ACC112 (cell line): ENCODE measurements around the gene CLDN10.

Experiments used
- H2AFZ ChIP-seq: fragments of 200-600 bp; sonication (generic); one replicate; pipeline ENCODE4 v1.6.0; 2017; ENCODE audit warnings: antibody characterized with exemption, low read length; ENCODE audit not compliant: unreplicated experiment
- H3K27ac ChIP-seq: fragments of 200-600 bp; sonication (generic); 2 replicates; pipeline ENCODE4 v1.5.1; 2014; ENCODE audit warnings: low read depth, mild to moderate bottlenecking, antibody characterized with exemption, low read length, moderate library complexity
- H3K27me3 ChIP-seq: fragments of 200-600 bp; sonication (generic); 2 replicates; pipeline ENCODE4 v1.6.1; 2014; ENCODE audit warnings: mild to moderate bottlenecking, antibody characterized with exemption, low read length, moderate library complexity, mixed read lengths; ENCODE audit not compliant: insufficient read depth
- H3K36me3 ChIP-seq: fragments of 200-600 bp; sonication (generic); 2 replicates; pipeline ENCODE4 v1.6.1; 2016; ENCODE audit warnings: mild to moderate bottlenecking, antibody characterized with exemption, low read length, moderate library complexity, mixed read lengths; ENCODE audit not compliant: insufficient read depth
- H3K4me1 ChIP-seq: fragments of 200-600 bp; sonication (generic); one replicate; pipeline ENCODE4 v1.6.1; 2016; ENCODE audit warnings: low read length, mixed read lengths; ENCODE audit not compliant: insufficient read depth, unreplicated experiment, control insufficient read depth
- H3K4me3 ChIP-seq: fragments of 200-600 bp; sonication (generic); 2 replicates; pipeline ENCODE4 v1.5.1; 2014; ENCODE audit warnings: mild to moderate bottlenecking, low read depth, low read length
- H3K79me2 ChIP-seq: fragments of 200-600 bp; sonication (generic); one replicate; pipeline ENCODE4 v1.6.0; 2016; ENCODE audit warnings: low read length; ENCODE audit not compliant: control insufficient read depth, unreplicated experiment, insufficient read depth

The CLDN10 gene, protein sequence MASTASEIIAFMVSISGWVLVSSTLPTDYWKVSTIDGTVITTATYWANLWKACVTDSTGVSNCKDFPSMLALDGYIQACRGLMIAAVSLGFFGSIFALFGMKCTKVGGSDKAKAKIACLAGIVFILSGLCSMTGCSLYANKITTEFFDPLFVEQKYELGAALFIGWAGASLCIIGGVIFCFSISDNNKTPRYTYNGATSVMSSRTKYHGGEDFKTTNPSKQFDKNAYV

DNA sequence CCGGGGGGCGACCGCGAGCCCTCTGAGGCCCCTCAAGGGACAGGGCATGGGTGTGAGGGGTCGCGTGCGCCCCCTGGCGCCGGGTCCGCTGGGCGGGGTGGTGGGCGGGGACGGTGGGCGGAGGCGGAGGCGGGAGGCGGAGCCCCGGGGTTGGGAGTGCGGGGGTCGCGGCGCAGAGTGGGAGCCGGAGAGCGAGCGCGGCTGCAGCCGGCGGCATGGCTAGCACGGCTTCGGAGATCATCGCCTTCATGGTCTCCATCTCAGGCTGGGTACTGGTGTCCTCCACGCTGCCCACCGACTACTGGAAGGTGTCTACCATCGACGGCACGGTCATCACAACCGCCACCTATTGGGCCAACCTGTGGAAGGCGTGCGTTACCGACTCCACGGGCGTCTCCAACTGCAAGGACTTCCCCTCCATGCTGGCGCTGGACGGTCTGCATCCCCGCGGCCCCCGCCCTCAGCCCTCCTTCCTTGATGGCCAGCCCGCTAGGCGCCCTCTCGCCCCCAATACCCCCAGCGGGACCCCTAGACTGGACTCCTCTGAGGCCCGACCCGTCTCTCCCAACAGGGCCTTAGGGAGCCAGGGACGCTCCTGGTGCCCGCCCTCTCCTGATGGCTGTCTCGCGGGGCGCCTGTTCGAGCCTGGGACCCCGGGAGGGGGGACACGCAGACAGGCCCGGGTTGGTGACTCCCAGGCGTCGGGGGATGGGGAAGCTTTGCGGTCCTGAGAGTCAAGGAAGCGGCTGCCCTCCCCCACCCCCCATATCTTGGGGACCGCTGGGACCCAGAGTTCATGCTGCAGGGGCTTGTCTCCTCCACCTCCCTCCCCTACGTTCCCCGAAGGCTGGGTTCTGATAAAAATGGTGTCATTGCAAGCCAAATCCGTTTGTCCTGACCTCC is at the start of gene CLDN10:
Gene CLDN10, plus strand, starts transcription at position 182 of the 903 bp plus-strand sequence. Its CDS starts 34 bp downstream, at position 216.
- Histone ChIP-seq H3K36me3 (no peaks in the 10 kb centered on the region), H3K4me1 (no peaks in the 10 kb centered on the region), H2AFZ (peak within 1 kb of the TSS; percentile 17), H3K4me3 (peak within 1 kb of the TSS; percentile 35; the same call in 1 of the 2 replicates), H3K79me2 (no peaks in the 10 kb centered on the region), H3K27ac (no peak within 1 kb of the TSS), H3K27me3 (peaks cover 58% of the 10 kb centered on the region)

DNA sequence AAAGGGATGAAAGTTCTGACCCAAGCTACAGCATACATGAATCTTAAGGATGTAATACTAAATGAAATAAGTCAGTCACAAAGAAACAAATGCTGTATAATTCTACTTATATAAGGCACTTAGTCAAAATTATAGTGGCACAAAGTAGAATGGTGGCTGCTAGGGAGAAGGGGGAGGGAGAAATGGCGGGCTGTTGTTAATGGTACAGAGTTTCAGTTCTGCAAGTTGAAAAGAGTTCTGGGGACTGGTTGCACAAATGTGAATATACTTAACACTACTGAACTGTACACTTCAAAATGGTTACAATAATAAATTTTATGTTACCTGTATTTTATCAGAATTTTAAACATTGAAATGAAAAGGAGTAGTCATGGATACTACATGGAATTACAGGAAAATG is 48.9 kb upstream of the CLDN10 start:
- Histone ChIP-seq H3K4me3 (no peak overlapping the region), H3K27ac (no peak overlapping the region), H3K79me2 (no peaks in the 10 kb centered on the region)

GRCh38 chr13:95505265-95505664 is 47.3 kb upstream of the CLDN10 start:
- Histone ChIP-seq H3K27me3 (no peaks in the 10 kb centered on the region), H3K79me2 (no peaks in the 10 kb centered on the region), H3K4me1 (peaks cover 17% of the 10 kb centered on the region), H2AFZ (no peak overlapping the region), H3K27ac (no peak overlapping the region), H3K4me3 (no peak overlapping the region), H3K36me3 (no peaks in the 10 kb centered on the region)

More for the DNA sequence above, 48.9 kb upstream of the CLDN10 start:
- no peak overlapping the region for H2AFZ ChIP-seq
- no peaks in the 10 kb centered on the region for H3K27me3 ChIP-seq
- H3K4me1 ChIP-seq = peaks cover 2% of the 10 kb centered on the region
- no peaks in the 10 kb centered on the region for H3K36me3 ChIP-seq

- Histone ChIP-seq H3K27me3 (no peaks in the 10 kb centered on the region), H3K4me1 (peaks cover 18% of the 10 kb centered on the region), H2AFZ (no peak overlapping the region), H3K79me2 (no peaks in the 10 kb centered on the region), H3K36me3 (no peaks in the 10 kb centered on the region), H3K4me3 (no peak overlapping the region), H3K27ac (no peak overlapping the region)
These were observed 46.5 kb upstream of the CLDN10 start for GRCh38 chr13:95505986-95506385.

GRCh38 chr13:95507991-95508390 is 44.5 kb upstream of the CLDN10 start:
- no peak overlapping the region for H2AFZ ChIP-seq
- H3K27me3 ChIP-seq = no peaks in the 10 kb centered on the region
- H3K4me1 ChIP-seq = peaks cover 18% of the 10 kb centered on the region
- H3K4me3 ChIP-seq = no peak overlapping the region
- no peak overlapping the region for H3K27ac ChIP-seq
- no peaks in the 10 kb centered on the region for H3K36me3 ChIP-seq
- no peaks in the 10 kb centered on the region for H3K79me2 ChIP-seq

- peak overlapping the region; percentile 81 for H3K27ac ChIP-seq
- no peak overlapping the region for H2AFZ ChIP-seq
- H3K4me1 ChIP-seq = peaks cover 18% of the 10 kb centered on the region
- H3K36me3 ChIP-seq = no peaks in the 10 kb centered on the region
- H3K4me3 ChIP-seq = no peak overlapping the region
- no peaks in the 10 kb centered on the region for H3K79me2 ChIP-seq
- H3K27me3 ChIP-seq = peaks cover 6% of the 10 kb centered on the region; the same call in 1 of the 2 replicates
These were observed 43.5 kb upstream of the CLDN10 start for GRCh38 chr13:95508996-95509395.

DNA sequence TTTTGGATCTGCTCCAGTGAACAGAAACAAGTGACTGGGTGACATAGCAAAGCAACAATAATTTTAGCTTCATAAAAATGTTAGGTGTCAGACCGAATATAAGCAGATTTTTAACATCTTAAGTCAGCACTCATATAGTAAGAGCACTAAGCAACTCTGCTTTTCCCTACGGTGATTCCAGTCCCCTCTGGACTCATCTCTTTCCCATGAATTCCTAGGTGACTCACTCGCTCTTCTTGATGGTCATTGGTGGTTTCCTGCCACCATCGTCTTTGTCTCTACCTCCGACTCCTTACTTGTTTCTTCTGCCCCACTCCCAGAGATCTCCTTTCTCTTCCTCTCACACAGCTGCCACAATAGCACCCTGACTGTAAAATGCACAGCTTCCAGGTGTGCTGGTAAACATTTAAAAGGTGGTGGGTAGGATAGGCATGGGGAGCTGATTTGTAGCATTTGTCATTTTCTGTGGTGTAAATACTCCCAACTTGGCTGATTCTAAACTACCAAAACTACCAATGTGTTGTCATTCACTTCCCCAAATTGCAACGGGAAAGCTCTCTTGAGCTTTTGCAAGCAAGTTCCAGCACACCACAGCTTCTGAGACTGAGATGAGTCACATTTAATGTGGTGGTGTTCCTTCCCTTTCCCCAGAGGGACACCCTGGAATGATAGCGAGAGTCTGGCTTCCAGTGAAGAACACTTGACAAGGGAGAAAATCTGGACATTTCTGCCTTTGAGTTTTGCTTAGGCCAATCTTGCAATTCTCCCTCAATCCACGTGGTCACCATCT is 42.8 kb upstream of the CLDN10 start:
- peaks cover 18% of the 10 kb centered on the region for H3K4me1 ChIP-seq
- peaks cover 7% of the 10 kb centered on the region; the same call in 1 of the 2 replicates for H3K27me3 ChIP-seq
- peak overlapping the region; percentile 81 for H3K27ac ChIP-seq
- no peak overlapping the region for H2AFZ ChIP-seq
- no peaks in the 10 kb centered on the region for H3K36me3 ChIP-seq
- H3K4me3 ChIP-seq = peak overlapping the region; percentile 22; the same call in 1 of the 2 replicates
- no peaks in the 10 kb centered on the region for H3K79me2 ChIP-seq

DNA sequence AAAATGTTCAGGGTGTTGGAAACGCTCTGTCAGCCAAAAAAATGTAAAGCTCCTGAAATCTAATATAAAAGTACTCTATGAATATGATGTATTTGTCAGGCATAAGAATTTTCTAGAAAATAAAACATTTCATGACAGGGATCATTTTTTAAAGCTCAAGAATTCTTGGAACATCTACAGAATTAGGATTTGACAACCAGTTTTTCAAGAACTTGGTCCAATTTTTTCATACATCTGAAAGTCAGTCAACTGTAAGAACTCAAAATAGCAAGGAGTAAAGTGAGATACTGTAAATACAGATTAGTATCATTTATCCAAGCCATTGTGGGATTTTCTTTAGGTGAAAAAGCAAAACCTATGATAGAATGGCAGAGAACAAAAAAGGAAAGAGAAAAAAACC is 41.6 kb upstream of the CLDN10 start:
- H3K4me1 ChIP-seq = peaks cover 18% of the 10 kb centered on the region

GRCh38 chr13:95512424-95512823 is 40.1 kb upstream of the CLDN10 start:
- no peaks in the 10 kb centered on the region for H3K79me2 ChIP-seq

More for the DNA sequence above, 41.6 kb upstream of the CLDN10 start:
- Histone ChIP-seq H2AFZ (no peak overlapping the region), H3K27ac (no peak overlapping the region), H3K79me2 (no peaks in the 10 kb centered on the region), H3K36me3 (no peaks in the 10 kb centered on the region), H3K27me3 (peaks cover 14% of the 10 kb centered on the region; the same call in 1 of the 2 replicates), H3K4me3 (no peak overlapping the region)

GRCh38 chr13:95512957-95513356 is 39.6 kb upstream of the CLDN10 start:
- H3K27me3 ChIP-seq = peaks cover 24% of the 10 kb centered on the region; the same call in 1 of the 2 replicates
- H3K27ac ChIP-seq = no peak overlapping the region
- H3K4me3 ChIP-seq = no peak overlapping the region
- no peaks in the 10 kb centered on the region for H3K79me2 ChIP-seq
- H2AFZ ChIP-seq = no peak overlapping the region
- peaks cover 18% of the 10 kb centered on the region for H3K4me1 ChIP-seq
- H3K36me3 ChIP-seq = no peaks in the 10 kb centered on the region

More at GRCh38 chr13:95512424-95512823, 40.1 kb upstream of the CLDN10 start:
- Histone ChIP-seq H2AFZ (no peak overlapping the region), H3K27ac (no peak overlapping the region), H3K4me1 (peaks cover 18% of the 10 kb centered on the region), H3K4me3 (no peak overlapping the region), H3K36me3 (no peaks in the 10 kb centered on the region), H3K27me3 (peaks cover 23% of the 10 kb centered on the region; the same call in 1 of the 2 replicates)
